RWPE1 (cell line): Measurements from ENCODE around the gene PRR7.

Experiments
- CTCF ChIA-PET: fragments of 350-600 bp; sonication (Branson Sonifier 250); formaldehyde crosslinking; extraction: SDS; loops from one replicate; lab custom pipeline; 2021; lab: Yijun Ruan, JAX
- POLR2A ChIA-PET: fragments of 400-600 bp; formaldehyde crosslinking; extraction: SDS; loops from one replicate; lab custom pipeline; 2020; ENCODE audit warnings: antibody characterized with exemption; ENCODE audit not compliant: low non-redundant PET; lab: Yijun Ruan, JAX
- DNase-seq: peaks from one replicate; pipeline ENCODE4 v3.0.0; 2012; ENCODE audit warnings: low spot score
- H3K27ac ChIP-seq: fragments of 450-650 bp; 2 replicates; pipeline ENCODE4 v1.5.1; 2017
- TF ChIP-seq, protein P1 (sequence below): fragments of 450-650 bp; conservative IDR thresholded peaks from 2 replicates; pipeline ENCODE4 v1.5.1; 2017; ENCODE audit warnings: low read depth, mild to moderate bottlenecking

PRR7 gene

DNA sequence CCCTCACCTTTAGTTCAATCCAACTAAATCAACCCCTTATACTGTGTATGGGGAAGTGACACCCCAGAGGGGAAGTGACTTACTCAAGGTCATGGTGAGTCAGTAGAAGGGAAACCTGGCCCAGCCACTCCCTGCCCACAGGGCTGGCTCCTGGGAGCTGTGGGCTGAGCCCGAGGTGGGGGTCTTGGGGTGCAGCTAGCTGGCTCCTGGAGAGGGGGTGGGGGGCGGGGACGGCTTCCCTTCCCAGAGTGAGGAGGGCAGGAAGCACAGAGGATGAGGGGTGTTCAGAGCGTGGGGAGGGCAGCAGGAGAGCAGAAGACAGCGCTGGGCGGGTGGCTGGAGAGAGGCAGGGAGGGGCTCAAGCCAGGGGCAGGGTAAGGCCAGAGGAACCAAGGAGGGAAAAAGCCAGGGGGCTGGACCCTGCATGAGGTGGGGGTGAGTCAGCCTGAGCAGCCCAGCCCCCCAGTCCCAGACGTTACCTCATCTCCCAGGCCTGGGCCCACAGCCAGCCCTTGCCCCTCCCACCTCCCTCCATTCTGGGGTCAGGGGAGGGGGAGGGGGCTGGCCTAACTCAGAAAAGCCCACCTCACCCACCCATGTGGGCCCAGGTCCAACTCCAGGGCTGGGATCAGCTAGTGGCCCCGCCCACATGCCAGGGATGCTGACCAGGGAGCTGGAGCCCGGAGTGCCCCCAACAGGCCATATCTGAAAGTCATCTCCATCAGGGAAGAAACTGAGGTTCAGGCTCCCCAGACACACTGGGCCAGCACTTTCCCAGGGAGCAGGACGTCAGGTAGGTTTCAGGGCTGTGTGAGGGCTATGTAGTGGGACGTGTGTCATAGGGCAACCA, 48.0 kb downstream of the PRR7 start:
- POLR2A ChIA-PET = interaction anchor here (1.2 kb wide), 1 partner anchor 91 kb away, joined by 3 read pairs; no protein-coding TSS in a partner anchor
- H3K27ac ChIP-seq = peak overlapping the region; percentile 96
- CTCF ChIA-PET = interaction anchor here (0.6 to 3.4 kb wide), 5 partner anchors 9 to 92 kb away, joined by 3 to 13 read pairs (median 3); no protein-coding TSS in a partner anchor
- TF ChIP-seq, protein P1, sequence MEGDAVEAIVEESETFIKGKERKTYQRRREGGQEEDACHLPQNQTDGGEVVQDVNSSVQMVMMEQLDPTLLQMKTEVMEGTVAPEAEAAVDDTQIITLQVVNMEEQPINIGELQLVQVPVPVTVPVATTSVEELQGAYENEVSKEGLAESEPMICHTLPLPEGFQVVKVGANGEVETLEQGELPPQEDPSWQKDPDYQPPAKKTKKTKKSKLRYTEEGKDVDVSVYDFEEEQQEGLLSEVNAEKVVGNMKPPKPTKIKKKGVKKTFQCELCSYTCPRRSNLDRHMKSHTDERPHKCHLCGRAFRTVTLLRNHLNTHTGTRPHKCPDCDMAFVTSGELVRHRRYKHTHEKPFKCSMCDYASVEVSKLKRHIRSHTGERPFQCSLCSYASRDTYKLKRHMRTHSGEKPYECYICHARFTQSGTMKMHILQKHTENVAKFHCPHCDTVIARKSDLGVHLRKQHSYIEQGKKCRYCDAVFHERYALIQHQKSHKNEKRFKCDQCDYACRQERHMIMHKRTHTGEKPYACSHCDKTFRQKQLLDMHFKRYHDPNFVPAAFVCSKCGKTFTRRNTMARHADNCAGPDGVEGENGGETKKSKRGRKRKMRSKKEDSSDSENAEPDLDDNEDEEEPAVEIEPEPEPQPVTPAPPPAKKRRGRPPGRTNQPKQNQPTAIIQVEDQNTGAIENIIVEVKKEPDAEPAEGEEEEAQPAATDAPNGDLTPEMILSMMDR = no peak; the same call in 1 of the 2 replicates
- DNase-seq = peak; percentile 96

DNA sequence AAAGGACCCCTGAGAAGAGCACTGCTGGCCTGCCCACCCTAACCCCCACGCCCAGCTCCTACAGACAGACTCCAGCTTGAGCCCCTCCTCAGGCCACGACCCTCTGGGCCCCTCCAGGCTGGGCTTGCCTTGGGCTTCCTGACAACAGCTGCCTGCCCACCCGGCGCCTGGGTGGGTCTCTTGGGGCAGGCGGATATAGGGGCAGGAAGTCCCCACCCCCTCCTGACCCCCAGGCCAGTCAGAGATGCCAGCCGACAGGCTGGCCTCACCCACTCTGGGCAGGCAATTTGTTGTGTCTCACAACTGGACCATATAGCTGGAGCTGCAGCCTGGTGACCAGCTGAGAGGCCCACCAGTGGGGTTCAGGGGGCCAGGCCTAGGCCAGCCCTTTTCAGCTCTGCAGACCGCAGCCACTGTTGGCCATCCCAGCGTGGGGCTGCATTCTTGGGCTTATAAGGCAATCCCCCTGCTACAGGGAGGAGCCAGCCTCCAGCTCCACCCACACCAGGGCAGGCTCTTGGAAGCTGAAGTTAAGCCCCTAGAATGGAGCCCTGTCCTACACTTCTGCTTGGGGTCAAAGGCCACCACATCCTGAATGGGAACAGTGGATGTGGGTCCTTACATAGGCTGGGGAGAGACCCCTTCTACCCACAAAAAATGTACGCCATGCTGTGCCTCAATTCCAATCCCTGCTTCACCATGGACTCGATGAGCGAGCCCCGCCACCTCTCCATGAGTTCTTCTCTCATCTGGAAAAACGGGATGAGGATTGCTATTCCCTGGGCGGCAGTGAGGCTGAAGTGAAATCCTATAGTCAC, 48.8 kb downstream of the PRR7 start:
- H3K27ac ChIP-seq = peak overlapping the region; percentile 96
- TF ChIP-seq, protein P1 = no peak; the same call in 1 of the 2 replicates
- POLR2A ChIA-PET = interaction anchor here (0.8 to 1.2 kb wide), 2 partner anchors 18 to 92 kb away, joined by 3 read pairs; no protein-coding TSS in a partner anchor
- CTCF ChIA-PET = interaction anchor here (0.6 to 3.4 kb wide), 10 partner anchors 13 to 846 kb away, joined by 3 to 13 read pairs (median 3); no protein-coding TSS in a partner anchor
- no peak for DNase-seq

DNA sequence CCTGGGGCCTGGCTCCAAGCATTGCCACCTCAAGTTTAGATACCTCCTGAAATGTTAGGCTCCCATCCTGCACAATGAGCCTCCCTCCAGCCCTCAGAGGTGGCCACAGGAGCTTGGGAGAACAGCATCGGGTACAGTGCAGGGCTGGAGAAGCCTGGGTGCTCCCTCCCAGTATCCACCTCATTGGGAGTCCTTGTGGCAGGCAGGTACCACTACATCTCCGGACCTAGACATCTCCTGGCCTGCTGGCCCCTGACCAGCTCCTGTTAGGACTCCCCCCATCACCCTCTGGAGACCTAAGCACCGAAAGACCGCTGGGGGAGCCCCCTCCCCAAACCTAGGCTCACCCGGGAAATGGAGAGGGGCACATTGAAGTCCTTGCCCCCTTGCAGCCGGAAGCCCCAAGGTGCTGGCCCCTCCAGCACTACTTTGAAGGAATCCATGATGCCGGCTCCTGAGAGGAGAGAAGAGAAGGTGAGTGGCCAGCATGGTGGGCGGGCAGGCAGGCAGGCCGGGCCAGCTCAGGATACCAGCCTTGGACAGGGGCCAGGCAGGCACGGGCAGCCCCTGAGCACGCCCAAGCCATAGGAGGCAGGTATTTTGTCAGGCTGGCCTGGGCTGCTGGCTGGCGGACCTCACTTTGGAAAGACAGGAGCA, 49.6 kb downstream of the PRR7 start:
- CTCF ChIA-PET = interaction anchor here (0.7 to 3.4 kb wide), 10 partner anchors 12 to 107 kb away, joined by 3 to 14 read pairs (median 4); no protein-coding TSS in a partner anchor
- POLR2A ChIA-PET = interaction anchor here (1.7 kb wide), 1 partner anchor 33 kb away, joined by 6 read pairs; no protein-coding TSS in a partner anchor
- TF ChIP-seq, protein P1 = peak; percentile 46; the same call in 1 of the 2 replicates
- peak; percentile 66 for DNase-seq
- H3K27ac ChIP-seq = peak overlapping the region; percentile 96

DNA sequence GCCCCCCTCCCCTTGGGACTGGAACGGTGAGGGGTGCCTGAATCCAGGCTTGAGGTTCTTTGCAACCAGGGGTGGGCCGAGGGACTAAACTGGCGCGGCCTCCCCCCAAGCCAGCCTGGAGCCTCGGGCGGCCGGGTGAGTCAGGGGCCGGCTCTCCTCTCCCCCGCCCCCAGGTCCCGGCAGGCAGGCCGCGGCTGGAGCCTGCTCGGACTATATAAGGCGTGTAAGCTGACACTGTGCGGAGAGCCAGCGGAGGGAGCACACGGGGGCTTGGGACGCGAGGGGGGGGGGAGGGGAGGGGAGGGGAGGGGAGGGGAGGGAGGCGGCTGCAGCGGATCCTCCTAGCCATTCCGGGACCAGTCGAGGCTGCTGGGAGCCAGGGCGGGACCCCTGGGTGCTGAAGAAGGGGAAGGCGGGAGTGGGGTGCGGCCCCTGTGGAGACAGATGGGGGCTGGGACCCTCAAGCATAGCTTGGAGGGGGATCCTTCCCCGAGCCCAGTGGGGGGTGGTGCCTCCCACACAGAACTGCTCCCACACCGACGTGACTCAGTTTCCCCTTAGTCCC, 50.2 kb downstream of the PRR7 start:
- POLR2A ChIA-PET = interaction anchor here (0.5 to 1.7 kb wide), 4 partner anchors 12 to 33 kb away, joined by 3 to 6 read pairs (median 3); no protein-coding TSS in a partner anchor
- TF ChIP-seq, protein P1 = no peak
- DNase-seq = peak; percentile 94
- CTCF ChIA-PET = interaction anchor here (0.7 to 3.4 kb wide), 6 partner anchors 11 to 107 kb away, joined by 3 to 14 read pairs (median 4); no protein-coding TSS in a partner anchor
- peak overlapping the region; percentile 96 for H3K27ac ChIP-seq

DNA sequence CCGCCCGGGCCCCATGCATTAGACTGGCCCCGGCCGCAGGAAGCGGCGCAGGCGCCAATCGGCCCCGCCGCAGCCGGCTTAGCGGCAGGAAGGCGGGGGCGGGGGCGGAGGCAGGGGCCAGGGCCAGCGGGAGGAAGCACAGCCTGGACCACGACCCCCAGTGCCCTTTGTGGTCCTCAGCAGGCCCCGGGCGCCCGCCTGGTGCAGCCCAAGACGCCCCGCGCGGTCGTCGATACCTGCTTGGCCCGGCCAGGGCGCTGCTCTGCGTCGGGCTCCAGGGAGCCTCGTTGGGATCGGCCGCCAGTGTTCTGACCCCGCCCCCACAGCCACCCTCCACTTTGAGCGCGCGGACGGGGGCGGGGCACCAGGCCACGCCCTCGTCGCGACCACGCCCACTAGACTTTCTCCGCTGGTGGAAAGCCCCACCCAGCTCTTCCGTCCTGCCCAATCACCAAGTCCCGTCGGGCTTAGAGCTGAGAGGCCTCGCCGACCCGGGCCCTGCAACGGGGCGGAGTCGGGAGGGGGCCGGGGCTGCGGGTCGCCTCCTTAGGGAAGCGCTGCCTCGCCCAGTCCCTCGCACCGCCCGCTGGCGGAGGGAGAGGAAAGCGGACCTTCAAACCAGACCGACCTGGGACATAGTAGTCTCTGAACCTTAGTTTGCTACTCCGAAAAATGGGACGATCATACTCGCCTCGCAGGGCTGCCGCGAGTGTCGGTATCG, 50.8 kb downstream of the PRR7 start, which contains the start of gene PDLIM7:
Gene PDLIM7 (minus strand): TSS at position 313 of the 721 bp plus-strand sequence. CDS start 1,092 bp downstream, outside the sequence.
- DNase-seq = peak; percentile 99
- peak within 1 kb of the TSS; percentile 96 for H3K27ac ChIP-seq
- TF ChIP-seq, protein P1 = no peak; the same call in 1 of the 2 replicates
- ChIA-PET CTCF (interaction anchor here (1.3 to 3.1 kb wide), 3 partner anchors 93 to 107 kb away, joined by 5 to 14 read pairs (median 5); no protein-coding TSS in a partner anchor), POLR2A (interaction anchor here (0.5 to 1.7 kb wide), 4 partner anchors 11 to 34 kb away, joined by 3 to 6 read pairs (median 3); no protein-coding TSS in a partner anchor)
